B cell (primary cell): ENCODE data around the gene SLC35B2.

Experiments
- CTCF ChIP-seq: fragments of 200-600 bp; IDR thresholded peaks from one replicate; pipeline ENCODE4 v1.8.0; 2022; ENCODE audit warnings: antibody characterized with exemption, mild to moderate bottlenecking
- EZH2 ChIP-seq: IDR thresholded peaks from 2 replicates; pipeline ENCODE4 v1.6.1; 2012; ENCODE audit warnings: borderline replicate concordance, low read depth, mild to moderate bottlenecking, moderate library complexity, low read length; ENCODE audit not compliant: insufficient read depth, poor library complexity, severe bottlenecking

GRCh38 chr6:44286285-44286565 lies 28.9 kb upstream of the SLC35B2 start:
- no peak for TF ChIP-seq CTCF
- no peak for TF ChIP-seq EZH2
